Mesodermal cell (in vitro differentiated cells): ENCODE data around the gene LCTL.

Experiments used
- H3K27ac ChIP-seq: 2 replicates; pipeline ENCODE4 v1.7.0; 2013; ENCODE audit warnings: mild to moderate bottlenecking, low read depth, low read length, moderate library complexity; ENCODE audit not compliant: severe bottlenecking
- H3K36me3 ChIP-seq: 2 replicates; pipeline ENCODE4 v1.7.1; 2013; ENCODE audit warnings: mild to moderate bottlenecking, low read length, moderate library complexity; ENCODE audit not compliant: control insufficient read depth, insufficient read depth
- H3K4me1 ChIP-seq: one replicate; pipeline ENCODE4 v1.7.1; 2013; ENCODE audit warnings: mild to moderate bottlenecking, low read length; ENCODE audit not compliant: insufficient read depth, control insufficient read depth, poor library complexity, severe bottlenecking
- H3K4me3 ChIP-seq: 2 replicates; pipeline ENCODE4 v1.7.0; 2013; ENCODE audit warnings: low read length, control low read depth, mild to moderate bottlenecking; ENCODE audit not compliant: insufficient read depth, poor library complexity, severe bottlenecking; ENCODE audit errors: extremely low read depth
- H3K9me3 ChIP-seq: 2 replicates; pipeline ENCODE4 v1.7.1; 2013; ENCODE audit warnings: mild to moderate bottlenecking, low read length, moderate library complexity; ENCODE audit not compliant: control insufficient read depth
- WGBS, 2 experiments: methylation state at CpG; one replicate each; pipeline ENCODE4 v1.1.5; 2013; ENCODE audit warnings: missing lambda C conversion rate in 2 of 2; ENCODE audit not compliant: insufficient coverage in 2 of 2; 5-methylcytosine and 5-hydroxymethylcytosine counted together

The LCTL gene

DNA sequence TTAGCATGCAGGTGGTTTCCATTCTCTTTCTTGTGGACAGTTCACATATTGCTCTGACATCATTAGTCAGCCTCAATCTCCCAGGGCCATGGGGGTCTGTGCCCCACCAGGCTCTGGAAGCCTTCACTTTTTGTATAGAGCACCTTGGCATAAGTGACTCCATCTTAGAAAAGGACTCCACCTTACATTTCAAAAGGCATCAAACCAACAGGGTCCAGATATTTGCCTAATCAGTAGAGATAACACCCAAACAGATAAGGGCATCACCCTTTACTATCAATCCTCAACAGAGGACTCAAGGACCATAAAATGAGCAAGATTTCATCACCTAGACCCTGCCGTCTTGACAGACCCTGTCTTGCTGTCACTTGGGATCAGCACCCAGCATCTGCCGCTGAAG is 35.7 kb upstream of the LCTL start:
- no peak overlapping the region for H3K27ac ChIP-seq
- no peak overlapping the region for H3K4me3 ChIP-seq
- H3K36me3 ChIP-seq, result no peaks in the 10 kb centered on the region
- WGBS, 2 experiments, result 69 to 71% methylated on average over 2 of the region's 2 CpGs
- no peaks in the 10 kb centered on the region for H3K9me3 ChIP-seq
- no peaks in the 10 kb centered on the region for H3K4me1 ChIP-seq

- Histone ChIP-seq H3K36me3 (no peaks in the 10 kb centered on the region), H3K4me1 (no peaks in the 10 kb centered on the region), H3K9me3 (no peaks in the 10 kb centered on the region), H3K4me3 (no peak overlapping the region), H3K27ac (no peak overlapping the region)
- 96 to 97% methylated on average over 3 to 4 of the region's 4 CpGs for WGBS, 2 experiments
These were observed 34.4 kb upstream of the LCTL start for GRCh38 chr15:66600240-66600627.

DNA sequence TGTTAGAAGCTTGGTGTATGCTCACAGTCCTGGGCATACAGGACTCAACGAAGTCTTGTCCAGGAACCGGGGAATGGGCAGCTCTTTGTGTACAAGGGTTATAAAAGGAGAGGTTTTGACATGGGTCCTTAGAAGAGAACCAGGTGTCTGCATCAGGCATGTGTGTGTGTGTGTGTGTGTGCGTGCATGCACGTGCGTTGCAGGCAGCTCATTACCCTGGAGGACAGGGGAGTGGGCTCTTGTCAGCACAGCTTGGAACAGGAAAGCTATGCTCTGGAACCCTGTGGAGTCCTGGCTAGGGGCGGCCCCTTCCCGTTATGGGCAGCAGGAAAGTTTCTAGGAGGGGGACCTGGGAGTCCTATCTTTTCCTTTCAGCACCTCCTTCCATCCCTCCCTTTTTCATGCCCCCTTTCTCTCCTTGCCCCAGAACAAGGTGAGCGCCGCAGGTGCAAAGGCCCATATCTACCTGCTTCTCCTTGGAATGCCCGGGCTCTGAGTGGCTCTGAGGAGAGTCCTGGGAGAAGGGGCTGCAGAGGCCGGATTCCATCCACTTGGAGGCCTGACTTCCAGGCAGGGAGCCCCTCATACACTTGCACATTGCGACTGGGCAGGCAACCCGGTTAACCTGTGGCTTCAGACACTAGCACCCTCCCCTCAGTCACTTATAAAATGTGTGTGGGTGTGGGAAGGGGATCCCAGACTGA is 33.9 kb upstream of the LCTL start:
- no peaks in the 10 kb centered on the region for H3K4me1 ChIP-seq
- 83 to 87% methylated on average over 6 to 8 of the region's 13 CpGs for WGBS, 2 experiments
- no peak overlapping the region for H3K27ac ChIP-seq
- no peaks in the 10 kb centered on the region for H3K36me3 ChIP-seq
- H3K9me3 ChIP-seq, result no peaks in the 10 kb centered on the region
- no peak overlapping the region for H3K4me3 ChIP-seq

GRCh38 chr15:66598095-66598815 is 32.5 kb upstream of the LCTL start:
- Histone ChIP-seq H3K36me3 (no peaks in the 10 kb centered on the region), H3K4me1 (peaks cover 7% of the 10 kb centered on the region), H3K4me3 (no peak overlapping the region), H3K27ac (no peak overlapping the region), H3K9me3 (no peaks in the 10 kb centered on the region)
- 92% methylated on average over 11 of the region's 14 CpGs for WGBS, 2 experiments

DNA sequence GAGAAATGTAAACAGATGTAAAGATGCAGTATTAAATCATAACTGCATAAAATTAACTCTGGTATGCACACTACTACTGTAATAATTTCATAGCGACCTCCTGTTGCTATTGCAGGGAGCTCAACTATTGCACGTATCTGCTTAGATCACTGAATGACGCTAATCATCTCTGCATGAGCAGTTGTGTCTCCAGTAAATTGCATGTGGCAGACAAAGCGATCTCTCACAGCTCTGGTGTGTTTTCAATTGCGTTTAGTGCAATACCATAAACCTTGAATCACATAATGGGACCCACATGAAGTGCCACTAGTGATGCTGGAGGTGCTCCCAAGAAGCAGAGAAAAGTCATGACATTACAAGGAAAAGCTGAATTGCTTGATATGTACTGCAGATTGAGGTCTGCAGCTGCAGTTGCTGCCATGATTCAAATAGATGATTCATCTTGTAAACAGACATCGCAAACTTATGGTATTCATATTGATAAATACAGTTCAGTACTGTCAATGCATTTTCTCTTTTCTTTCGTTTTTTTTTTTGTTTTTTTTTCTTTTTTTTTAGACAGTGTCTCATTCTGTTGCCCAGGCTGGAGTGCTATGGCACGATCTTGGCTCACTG is 30.2 kb upstream of the LCTL start:
- Histone ChIP-seq H3K36me3 (no peaks in the 10 kb centered on the region), H3K9me3 (no peaks in the 10 kb centered on the region), H3K4me1 (peaks cover 15% of the 10 kb centered on the region), H3K4me3 (no peak overlapping the region), H3K27ac (no peak overlapping the region)
- 92 to 93% methylated on average over 5 to 7 of the region's 8 CpGs for WGBS, 2 experiments

DNA sequence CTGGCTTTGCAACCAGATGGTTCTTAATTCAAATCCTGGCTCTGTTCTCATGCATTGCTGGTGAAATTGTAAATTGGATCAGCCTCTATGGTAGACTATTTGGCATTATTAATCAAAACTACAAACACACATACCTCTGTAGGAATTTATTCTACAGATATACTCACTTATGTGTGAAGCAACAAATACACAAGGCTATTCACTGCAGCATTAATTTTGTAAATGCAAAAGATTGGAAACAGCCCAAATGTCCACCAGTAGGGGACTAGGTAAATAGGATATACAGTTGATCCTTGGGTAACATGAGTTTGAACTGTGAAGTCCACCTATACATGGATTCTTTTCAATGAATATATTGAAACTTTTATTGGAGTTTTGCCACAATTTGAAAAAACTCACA is 29.5 kb upstream of the LCTL start:
- no peaks in the 10 kb centered on the region for H3K36me3 ChIP-seq
- no peak overlapping the region for H3K27ac ChIP-seq
- no peak overlapping the region for H3K4me3 ChIP-seq
- H3K9me3 ChIP-seq, result no peaks in the 10 kb centered on the region
- peaks cover 15% of the 10 kb centered on the region for H3K4me1 ChIP-seq

DNA sequence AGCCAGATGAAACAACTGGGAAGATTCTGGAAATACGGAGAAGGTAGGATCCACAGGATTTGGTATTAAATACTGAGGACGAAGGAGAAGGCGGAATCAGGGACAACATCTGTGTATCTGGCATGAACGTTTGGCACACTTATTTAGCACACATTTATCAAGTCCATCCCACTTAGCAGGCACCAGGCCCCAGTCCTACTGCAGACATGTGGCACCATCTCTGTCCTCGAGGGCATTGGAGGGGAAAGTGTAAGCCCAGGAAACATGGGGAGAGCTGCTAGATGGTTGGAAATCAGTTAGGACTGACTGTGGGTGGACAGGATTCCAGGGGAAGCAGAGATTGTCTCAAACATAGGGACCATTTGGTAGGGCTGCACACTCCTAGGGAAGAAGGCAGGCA is 29.0 kb upstream of the LCTL start:
- Histone ChIP-seq H3K36me3 (no peaks in the 10 kb centered on the region), H3K4me1 (peaks cover 15% of the 10 kb centered on the region), H3K27ac (no peak overlapping the region), H3K4me3 (no peak overlapping the region), H3K9me3 (no peaks in the 10 kb centered on the region)
- 96 to 100% methylated on average over 1 to 4 of the region's 5 CpGs for WGBS, 2 experiments

GRCh38 chr15:66594344-66594743 is 28.5 kb upstream of the LCTL start:
- Histone ChIP-seq H3K9me3 (no peaks in the 10 kb centered on the region), H3K27ac (no peak overlapping the region), H3K4me3 (no peak overlapping the region), H3K4me1 (peaks cover 15% of the 10 kb centered on the region), H3K36me3 (no peaks in the 10 kb centered on the region)
- 68 to 79% methylated on average over 7 to 9 of the region's 10 CpGs for WGBS, 2 experiments

DNA sequence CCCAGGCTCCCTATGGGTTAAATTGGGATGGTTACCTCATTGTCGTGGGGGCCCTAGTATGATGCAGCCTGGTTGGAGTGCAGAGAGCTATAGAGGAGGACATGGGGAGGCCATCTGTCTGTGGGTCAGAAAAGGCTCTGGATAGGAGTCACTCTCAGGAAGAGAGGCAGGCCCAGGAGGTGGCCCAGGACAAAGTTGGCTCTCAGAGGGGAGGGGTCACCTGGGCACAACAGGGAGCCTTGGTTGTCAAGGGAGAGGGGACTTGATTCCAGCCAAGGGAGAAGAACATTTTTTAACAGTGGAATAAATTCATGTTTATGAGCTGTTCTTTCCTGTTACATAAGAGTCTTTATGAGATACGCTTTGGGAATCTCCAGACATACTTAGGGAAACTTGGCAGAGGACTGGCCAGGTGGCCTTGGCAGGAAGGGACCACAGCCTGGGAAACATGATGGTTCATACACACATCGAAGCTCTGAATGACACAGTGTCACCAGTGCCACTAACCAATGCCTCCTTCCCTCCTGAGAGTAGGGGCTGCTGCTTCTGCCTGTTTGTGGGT is 27.5 kb upstream of the LCTL start:
- H3K36me3 ChIP-seq, result no peaks in the 10 kb centered on the region
- H3K9me3 ChIP-seq, result no peaks in the 10 kb centered on the region
- 86 to 100% methylated on average over 2 to 3 of the region's 3 CpGs for WGBS, 2 experiments
- no peak overlapping the region for H3K27ac ChIP-seq
- H3K4me3 ChIP-seq, result no peak overlapping the region
- H3K4me1 ChIP-seq, result peaks cover 15% of the 10 kb centered on the region

GRCh38 chr15:66592505-66593218 is 26.9 kb upstream of the LCTL start:
- Histone ChIP-seq H3K27ac (no peak overlapping the region), H3K36me3 (no peaks in the 10 kb centered on the region)

More at GRCh38 chr15:66592505-66593218, 26.9 kb upstream of the LCTL start:
- H3K4me1 ChIP-seq, result peaks cover 15% of the 10 kb centered on the region
- H3K4me3 ChIP-seq, result no peak overlapping the region
- WGBS, 2 experiments, result 76 to 85% methylated on average over 9 to 11 of the region's 12 CpGs
- no peaks in the 10 kb centered on the region for H3K9me3 ChIP-seq
